ENCODE results near the gene POLR1A.
"Not testable (repeated sequence)": the region's sequence is repeated elsewhere in the genome, so short reads cannot be mapped to it uniquely, and the experiment has no call there.

Gene POLR1A

DNA sequence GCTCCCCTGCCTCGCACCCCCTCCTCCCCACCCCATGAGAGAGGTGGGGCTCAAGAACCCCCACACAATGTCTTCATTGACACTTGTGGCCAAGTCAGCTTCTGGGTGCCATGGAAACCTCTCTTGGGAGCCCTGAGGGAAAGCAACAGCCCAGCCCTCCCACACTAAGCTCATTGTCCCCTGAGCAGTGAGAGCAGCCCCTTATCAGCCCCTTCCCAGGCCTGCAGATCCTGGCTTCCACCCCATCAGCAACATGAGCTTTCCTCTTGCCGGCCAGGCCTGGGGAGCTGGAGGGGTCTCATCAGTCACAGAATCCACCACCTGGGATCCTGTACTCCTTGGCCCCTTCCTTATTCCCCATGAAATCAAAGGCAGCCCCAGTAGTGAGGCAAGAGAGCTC, 109.1 kb downstream of the POLR1A start:
- H3K4me3 ChIP-seq (ENCODE audit: low read depth, low read length), result no peak overlapping the region
- DNase-seq (ENCODE audit: low read depth), result no peak
- TF ChIP-seq, protein P1, sequence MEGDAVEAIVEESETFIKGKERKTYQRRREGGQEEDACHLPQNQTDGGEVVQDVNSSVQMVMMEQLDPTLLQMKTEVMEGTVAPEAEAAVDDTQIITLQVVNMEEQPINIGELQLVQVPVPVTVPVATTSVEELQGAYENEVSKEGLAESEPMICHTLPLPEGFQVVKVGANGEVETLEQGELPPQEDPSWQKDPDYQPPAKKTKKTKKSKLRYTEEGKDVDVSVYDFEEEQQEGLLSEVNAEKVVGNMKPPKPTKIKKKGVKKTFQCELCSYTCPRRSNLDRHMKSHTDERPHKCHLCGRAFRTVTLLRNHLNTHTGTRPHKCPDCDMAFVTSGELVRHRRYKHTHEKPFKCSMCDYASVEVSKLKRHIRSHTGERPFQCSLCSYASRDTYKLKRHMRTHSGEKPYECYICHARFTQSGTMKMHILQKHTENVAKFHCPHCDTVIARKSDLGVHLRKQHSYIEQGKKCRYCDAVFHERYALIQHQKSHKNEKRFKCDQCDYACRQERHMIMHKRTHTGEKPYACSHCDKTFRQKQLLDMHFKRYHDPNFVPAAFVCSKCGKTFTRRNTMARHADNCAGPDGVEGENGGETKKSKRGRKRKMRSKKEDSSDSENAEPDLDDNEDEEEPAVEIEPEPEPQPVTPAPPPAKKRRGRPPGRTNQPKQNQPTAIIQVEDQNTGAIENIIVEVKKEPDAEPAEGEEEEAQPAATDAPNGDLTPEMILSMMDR (IDR thresholded peaks at IDR 0.05; ENCODE audit: control insufficient read depth, extremely low read depth, insufficient read depth), result no peak

DNA sequence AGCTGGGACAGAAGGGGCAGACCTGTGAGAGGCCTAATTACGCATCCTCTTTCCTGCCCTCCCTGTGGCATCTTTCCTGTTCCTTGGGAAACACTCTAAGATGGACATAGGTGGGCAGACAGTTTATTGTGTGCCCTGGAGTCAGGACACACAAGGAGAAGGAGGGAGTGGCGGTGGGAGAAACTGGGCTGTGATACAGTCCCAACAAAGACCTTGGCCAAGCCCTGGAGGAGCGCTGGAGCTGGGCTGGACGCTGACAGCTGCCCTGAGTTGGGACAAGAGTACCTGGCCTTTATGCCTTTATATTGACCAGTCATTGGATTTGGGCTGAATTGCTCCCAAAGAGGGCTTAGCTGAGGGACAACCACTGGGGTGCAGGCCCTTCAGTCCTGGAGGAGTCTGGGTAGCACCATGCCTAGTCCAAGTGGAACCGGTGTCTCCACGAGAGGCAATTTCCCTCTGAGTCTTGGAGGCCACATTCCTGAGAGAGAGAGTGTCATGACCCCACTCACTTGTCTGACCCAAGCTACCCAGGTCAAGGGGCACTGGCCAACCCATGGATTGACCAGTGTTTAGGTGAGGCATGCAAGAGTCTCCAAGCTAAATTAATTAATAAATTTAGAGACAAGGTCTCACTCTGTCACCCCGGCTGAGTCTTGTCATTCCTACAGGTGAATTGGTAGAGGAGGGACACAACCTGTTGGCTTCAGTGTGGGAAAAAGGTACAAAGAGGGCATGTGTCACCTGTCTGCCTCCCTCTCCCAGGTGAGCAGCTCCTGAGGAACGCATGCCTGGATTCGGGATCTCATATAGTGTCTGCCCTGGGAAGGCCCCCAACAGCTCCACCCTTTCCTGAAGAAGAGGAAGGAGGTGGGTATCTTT, 109.8 kb downstream of the POLR1A start:
- no peak for DNase-seq (ENCODE audit: low read depth)
- TF ChIP-seq, protein P1 (IDR thresholded peaks at IDR 0.05; ENCODE audit: control insufficient read depth, extremely low read depth, insufficient read depth), result no peak
- H3K4me3 ChIP-seq (ENCODE audit: low read depth, low read length), result no peak overlapping the region

DNA sequence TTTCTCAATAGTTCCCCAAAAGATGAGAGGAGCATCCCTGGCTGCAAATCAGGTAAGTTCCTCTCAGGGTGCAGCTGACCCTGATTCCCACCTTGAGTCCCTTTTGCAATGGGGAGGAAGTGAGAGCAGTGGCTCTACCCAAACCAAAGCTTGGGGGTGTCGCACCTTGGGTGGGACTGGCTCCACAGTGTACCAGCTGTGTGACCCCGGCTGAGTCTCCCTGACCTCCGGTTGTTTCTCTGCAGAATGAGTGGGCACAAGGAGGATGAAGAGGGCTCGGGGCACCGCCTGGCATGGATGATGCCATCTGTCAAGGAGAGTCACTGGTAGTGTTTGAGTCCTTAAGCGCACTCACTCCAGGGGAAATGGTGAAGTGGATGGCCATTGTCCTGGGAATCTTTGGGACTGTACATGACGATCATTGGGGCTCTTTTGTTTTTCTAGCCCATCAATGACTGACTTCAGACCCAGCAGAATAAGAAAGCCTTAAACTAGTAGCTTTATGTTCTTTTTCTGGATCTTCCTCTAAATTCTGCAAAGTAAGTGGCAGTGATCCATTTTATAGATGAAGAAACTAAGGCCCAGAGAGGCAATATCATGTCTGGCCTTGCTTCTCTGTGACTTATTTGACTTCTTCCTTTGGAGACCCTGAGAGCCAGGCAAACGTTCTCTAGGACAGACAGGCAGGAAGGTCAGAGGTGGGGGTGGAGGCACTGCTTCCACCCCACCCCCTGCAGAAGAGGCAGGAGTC, 110.6 kb downstream of the POLR1A start:
- TF ChIP-seq, protein P1 (IDR thresholded peaks at IDR 0.05; ENCODE audit: control insufficient read depth, extremely low read depth, insufficient read depth), result no peak
- no peak overlapping the region for H3K4me3 ChIP-seq (ENCODE audit: low read depth, low read length)
- DNase-seq (ENCODE audit: low read depth), result no peak

DNA sequence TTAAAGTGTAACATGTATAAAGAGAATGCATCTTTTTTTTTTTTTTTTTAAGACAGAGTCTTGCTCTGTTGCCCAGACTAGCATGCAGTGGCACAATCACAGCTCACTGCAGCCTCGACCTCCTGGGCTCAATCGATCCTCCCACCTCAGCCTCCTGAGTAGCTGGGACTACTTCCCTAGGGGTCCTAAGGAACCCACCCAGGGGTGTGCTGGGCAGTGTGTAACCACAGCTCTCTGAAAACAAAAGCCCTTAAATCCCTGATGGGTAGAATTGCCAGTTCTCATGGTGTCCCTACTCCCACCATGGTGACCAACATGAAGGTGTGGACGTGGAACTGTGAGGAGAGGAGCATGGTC, 111.3 kb downstream of the POLR1A start:
- no peak overlapping the region for H3K4me3 ChIP-seq (ENCODE audit: low read depth, low read length)
- TF ChIP-seq, protein P1 (IDR thresholded peaks at IDR 0.05; ENCODE audit: control insufficient read depth, extremely low read depth, insufficient read depth), result no peak
- no peak for DNase-seq (ENCODE audit: low read depth)

DNA sequence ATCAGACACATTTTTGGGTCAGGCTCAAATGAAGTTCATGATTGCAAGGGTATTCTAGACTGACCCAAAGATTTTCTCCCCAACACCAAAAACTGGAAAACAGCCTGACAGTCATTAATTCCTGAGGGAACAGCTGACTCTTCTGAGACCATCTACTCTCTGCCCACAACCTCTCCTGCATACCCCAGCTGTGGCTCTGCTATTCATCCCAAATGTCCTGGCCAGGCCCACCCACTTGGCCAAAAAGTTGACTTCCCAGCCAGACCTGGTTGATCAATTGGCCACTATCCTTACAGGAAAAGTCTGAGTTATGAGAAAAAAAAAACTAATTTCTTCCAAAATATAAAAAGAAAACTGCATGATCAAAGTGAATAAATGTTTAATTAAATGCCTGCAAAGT, 113.1 kb downstream of the POLR1A start:
- DNase-seq (ENCODE audit: low read depth), result no peak
- TF ChIP-seq, protein P1 (IDR thresholded peaks at IDR 0.05; ENCODE audit: control insufficient read depth, extremely low read depth, insufficient read depth), result no peak
- H3K4me3 ChIP-seq (ENCODE audit: low read depth, low read length), result no peak overlapping the region

DNA sequence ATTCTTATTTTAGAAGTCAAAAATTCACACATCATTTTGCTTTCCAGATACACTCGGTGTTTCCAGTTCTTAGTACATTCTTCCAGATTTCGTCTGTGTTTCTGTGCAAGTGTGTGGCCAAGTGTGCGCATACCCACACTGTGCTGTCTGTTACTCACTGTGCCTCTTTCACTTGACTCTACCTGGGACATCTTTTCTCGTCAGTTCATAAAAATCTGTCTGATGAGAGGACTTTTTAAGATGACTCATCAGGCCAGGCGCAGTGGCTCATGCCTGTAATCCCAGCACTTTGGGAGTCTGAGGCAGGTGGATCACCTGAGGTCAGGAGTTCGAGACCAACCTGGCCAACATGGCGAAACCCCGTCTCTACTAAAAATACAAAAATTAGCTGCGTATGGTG, 113.6 kb downstream of the POLR1A start:
- H3K4me3 ChIP-seq (ENCODE audit: low read depth, low read length); DNase-seq (ENCODE audit: low read depth): not testable (repeated sequence)

DNA sequence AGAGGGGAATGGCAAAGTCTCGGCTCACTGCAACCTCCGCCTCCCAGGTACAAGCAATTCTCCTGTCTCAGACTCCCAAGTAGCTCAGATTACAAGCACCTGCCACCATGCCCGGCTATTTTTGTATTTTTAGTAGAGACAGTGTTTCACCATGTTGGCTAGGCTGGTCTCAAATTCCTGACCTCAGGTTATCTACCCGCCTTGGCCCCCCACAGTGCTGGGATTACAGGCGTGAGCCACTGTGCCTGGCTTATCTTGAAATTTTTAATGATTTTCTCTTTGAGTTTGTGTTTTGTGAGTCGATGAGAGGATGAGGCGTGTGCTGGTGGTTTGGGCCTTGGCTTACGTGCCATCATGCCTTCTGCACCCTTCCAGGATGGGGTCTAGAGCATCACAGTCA, 115.6 kb downstream of the POLR1A start:
- TF ChIP-seq, protein P1 (IDR thresholded peaks at IDR 0.05; ENCODE audit: control insufficient read depth, extremely low read depth, insufficient read depth), result no peak
- H3K4me3 ChIP-seq (ENCODE audit: low read depth, low read length), result no peak overlapping the region
- no peak for DNase-seq (ENCODE audit: low read depth)
